CD4-positive, alpha-beta T cell treated with Interleukin-10 for 1 hour (primary cell): ENCODE data around the gene LMBR1.
"Not testable (repeated sequence)": the region's sequence is repeated elsewhere in the genome, so short reads cannot be mapped to it uniquely, and the experiment has no call there.

Experiments
- DNase-seq: peaks from one replicate; pipeline ENCODE4 v3.0.0-alpha.2; 2020

Gene LMBR1

DNA sequence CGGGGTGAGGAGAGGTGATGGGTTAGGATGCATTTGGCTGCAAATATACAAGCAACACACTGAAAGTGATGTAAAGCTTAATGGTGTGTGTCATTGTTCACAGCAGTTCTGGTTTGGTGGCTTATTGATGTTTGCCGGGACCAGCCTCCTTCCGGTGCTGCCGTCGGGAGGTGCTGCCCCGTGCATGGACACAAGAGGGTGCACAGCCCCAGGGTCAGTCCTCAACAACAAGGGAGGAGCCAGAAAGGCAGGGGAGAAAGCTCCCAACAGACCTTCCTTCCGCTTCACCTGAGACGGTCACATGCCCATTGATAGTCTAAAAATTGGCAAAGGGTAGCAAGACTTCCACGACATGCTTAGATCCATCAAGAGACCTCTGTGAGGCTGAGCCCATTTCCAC, 242.9 kb downstream of the LMBR1 start:
- DNase-seq = no peak

DNA sequence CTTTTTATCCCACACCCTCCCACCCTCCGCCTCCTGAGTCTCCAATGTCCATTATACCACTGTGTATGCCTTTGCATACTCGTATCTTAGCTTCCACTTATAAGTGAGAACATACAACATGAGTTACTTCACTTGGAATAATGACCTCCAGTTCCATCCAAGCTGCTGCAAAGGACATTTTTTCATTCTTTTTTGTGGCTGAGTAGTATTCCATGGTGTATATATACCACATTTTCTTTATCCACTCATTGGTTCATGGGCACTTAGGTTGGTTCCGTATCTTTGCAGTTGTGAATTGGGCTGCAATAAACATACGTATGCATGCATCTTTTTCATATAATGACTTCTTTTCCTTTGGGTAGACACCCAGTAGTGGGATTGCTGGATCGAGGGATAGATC, 245.7 kb downstream of the LMBR1 start:
- not testable (repeated sequence) for DNase-seq

DNA sequence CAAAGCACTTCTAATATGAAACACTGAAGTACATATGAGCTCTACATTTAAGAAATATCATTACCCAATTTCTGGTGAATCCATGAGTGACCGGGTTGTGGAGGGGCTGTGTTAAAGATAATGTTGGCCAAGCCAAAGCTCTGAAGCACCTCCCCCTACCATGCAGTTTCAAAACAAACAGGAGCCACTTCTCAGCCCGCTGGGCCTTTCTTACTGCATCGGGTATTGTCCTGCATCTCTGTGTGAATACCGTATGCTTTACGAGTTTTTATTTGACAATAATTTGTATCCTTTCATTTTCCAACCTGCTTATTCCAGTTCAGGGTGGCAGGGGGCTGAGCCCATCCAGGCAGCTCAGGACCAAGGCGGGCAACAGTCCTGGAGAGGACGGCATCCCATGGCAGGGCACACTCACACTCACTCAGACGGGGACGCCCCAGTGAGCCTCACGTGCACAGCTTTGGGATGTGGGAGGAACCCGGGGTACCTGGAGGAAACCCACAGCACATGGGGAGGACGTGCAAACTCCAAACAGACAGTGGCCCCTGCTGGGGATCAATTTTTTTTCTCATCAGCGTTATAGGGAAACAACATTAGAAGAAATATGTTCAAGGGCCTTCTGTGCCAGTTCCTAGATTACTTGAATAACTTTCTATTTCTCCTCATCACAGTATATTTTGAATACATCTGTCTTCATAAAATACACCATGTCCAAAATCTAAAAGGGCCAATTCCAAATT, 250.5 kb downstream of the LMBR1 start:
- no peak for DNase-seq

DNA sequence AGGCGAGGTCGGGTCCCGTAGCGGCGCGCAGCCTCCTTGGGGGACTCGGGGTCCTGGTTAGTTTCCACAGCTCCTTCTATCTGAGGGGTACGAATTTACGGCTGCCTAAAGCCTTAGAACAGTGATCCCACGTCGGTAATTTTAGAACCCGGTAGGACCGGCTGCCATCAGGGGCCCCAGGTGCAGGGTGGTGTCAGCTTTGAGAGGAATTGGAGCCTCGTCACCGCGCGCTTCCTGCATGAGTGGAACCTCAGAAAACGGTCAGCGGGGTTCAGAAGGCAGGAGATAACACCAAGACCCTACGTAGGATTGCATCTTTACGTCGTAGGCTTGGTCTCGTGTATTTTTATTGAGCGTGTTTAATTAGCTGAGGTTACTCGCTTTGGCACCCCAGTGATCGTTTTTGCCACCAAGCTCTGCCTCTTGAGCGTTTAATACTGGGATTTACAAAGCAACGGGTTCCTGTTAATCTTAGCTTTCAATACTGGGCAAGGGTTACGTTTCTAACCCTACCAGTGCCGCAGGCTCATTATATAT, 252.0 kb downstream of the LMBR1 start:
- DNase-seq = peak; percentile 59

DNA sequence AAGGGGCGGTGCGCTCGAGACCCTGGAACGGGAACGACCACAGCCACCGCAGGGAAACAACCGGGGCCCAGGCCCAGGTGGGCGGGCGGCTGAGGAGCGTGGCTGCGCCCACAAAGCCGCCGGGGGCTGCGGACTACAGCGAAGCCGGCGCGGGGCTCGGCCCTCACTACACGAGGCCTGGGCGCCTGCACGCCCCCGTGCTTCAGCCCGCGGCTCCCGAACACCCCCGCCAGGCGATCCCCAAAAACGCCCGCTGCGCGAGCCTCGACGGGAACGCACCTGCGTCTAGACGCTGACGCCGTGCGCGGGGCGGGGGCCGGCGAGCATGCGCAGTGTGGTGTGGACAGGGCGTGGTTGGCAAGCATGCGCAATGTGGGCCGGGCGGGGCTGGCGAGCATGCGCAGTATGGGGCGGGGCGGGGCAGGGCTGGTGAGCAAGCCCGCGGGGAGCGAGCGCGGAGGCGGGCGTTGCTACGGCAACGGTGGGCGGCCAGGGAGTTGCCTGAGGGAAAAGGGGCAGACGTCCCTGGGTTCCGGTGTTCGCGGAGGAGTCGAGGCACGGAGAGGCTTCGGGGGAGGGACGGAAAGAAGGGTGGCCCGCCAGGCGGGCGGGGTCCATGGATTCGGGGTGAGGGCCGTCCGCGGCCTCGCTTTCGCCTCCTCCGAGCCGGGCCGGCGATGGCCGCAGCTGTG, 252.6 kb downstream of the LMBR1 start, which contains the start of gene RNF32:
TSS of gene RNF32 (plus strand) at position 518 of the 692 bp plus-strand sequence. CDS start 3,104 bp downstream, outside the sequence.
- DNase-seq = peak; percentile 96

DNA sequence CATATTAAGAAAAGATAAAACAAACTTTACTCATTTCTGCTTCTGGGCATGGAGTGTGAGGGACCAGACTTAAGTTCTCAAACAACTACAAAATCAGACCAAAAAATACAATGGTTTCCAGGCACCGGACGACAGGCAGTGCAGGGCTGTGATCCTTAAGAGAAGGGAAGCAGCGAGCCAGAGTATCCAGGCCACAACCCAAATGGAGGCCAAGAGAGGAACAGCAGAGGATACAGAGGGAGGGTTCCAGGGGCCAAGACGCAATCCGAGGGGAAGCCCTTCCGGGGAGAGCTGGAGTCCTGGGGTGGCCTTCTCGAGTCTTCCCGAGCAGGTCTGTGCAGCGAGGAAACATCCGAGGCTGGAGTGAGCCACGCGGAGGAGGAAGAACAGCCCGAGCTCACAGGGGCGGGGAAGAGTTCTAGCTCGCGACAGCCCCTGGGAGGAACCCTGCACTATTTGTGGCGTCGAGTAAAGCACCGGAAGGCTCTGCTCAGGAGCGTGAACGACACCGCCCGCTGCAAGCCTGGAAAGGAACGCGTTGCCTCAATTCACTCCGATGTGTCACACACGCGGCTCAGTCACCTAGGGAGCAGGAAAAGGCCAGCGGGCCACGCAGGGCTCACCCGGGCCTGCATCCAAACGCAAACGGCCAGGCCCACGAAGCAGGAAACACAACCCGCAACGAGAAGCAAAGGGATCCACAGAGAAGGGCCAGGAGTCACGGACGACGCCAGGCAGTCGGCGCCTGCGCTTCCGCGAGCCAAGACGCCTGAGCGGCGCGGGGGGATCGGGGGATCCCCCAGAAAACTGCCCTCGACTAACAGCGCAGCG, 253.3 kb downstream of the LMBR1 start:
- DNase-seq = no peak

DNA sequence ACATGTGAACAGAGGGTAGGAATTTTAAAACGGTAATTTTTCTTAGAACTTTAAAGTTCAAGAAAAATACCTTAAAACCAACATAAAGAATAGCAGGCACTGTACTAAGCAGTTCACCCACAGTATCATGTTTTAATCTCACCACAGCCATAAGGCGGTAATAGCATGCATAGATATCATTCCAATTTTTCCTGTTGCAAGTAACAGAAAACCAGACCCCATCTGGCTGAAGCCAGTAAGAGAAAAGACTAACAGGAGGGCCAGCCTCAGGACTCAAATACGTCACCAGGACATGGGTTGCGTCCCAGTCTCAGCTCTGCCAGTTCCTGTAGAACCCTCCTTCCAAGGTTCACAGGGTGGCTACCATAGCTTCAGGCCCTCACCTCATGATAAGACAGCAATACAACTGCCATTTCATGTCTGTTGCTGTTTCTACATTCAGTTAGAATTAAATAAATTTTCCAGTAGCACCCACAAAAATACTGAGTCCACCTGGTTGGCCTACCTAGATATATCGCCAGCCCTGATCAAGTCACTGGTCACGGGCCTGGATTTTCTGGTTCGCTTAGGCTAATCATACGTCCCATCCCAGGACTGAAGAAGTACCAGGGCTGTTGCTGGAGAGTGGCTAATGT, 254.4 kb downstream of the LMBR1 start:
- no peak for DNase-seq

DNA sequence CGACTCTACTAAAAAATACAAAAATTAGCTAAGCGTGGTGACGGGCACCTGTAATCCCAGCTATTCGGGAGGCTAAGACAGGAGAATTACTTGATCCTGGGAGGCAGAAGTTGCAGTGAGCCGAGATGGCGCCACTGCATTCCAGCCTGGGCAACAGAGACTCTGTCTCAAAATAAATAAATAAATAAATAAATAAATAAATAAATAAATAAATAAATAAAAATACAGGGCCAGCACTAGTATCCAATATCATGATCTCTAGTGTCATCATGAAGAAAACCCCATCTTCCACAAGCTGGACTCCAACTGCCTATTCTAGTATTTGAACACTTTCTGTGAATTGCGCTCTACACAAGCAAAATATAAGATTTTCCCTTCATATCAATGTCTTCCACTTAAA, 255.9 kb downstream of the LMBR1 start:
- not testable (repeated sequence) for DNase-seq

DNA sequence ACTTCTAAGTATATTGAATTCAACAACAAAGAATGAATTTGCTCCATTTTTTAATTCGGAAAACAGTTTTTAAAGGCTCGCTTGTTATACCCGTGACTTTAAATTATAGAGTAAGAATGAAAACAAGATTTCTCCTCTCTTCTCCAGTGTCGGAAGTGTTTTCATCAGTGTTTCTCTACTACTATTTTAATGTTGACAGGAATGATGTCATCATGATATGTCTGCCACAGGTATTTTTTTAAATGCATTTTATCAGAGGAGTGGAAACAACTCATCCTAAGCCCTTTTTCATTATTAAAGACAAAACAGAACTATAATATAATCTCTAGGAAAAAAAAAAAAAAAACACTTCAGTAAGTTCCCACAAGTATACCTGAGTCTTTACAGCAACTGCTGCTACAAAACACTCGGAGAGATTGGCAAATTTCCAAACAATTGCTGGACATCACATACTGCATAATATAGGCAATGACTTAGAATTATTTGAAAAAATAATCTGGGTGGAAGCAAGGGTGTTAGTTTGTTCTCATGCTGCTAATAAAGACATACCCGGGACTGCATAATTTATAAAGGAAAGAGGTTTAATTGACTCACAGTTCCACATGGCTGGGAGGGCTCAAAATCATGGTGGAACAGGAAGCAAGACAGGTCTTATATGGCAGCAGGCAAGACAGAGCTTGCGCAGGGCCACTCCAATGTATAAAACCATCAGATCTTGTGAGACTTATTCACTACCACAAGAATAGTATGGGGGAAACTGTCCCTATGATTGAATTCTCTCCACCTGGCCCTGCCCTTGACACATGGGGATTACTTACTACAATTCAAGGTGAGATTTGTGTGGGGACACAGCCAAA, 257.2 kb downstream of the LMBR1 start:
- DNase-seq = no peak

DNA sequence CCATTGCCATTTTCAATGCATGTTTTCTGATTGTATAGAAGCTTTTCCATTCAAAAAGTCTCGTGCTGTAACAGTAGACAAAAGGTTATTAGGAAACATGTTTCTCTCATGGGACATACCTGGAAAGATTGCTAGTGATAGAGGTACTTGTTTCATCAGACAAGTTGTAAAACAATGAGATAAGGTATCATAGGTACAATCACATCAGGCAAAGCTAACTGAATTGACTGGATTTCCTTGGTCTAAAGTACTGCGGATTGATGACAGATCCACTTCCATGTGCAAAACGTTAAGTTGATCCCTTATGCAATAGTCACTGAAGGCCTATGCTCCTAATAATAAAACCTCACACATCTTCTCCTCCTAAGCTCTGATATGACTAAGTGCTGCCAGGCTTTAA, 258.9 kb downstream of the LMBR1 start:
- no peak for DNase-seq

DNA sequence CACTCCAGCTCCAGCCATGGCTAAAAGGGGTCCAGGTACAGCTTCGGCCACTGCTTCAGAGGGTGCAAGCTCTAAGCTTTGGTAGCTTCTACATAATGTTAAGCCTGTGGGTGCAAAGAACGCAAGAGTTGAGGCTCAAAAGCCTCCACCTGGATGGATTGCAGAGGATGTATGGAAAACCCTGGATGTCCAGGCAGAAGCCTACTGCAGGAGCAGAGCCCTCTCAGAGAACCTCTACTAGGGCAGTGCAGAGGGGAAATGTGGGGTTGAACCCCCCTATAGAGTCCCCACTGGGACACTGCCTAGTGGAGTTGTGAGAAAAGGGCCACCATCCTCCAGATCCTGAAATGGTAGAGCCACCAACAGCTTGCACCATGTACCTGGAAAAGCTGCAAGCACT, 263.1 kb downstream of the LMBR1 start:
- DNase-seq = no peak

DNA sequence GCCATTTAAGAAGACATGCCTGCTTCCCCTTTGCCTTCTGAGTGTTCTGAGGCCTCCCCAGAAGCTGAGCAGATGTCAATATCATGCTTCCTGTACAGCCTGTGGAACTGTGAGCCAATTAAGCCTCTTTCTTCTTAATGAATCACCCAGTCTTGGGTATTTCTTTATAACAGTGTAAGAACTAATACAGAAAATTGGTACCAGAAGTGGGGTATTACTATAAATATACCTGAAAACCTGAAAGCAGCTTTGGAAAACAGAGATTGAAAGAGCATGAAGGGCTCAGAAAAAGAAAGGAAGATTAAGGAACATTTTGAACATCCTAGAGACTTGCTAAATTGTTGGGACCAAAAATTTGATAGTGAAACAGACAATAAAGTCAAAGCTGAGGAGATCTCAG, 264.4 kb downstream of the LMBR1 start:
- no peak for DNase-seq
